Heart left ventricle (tissue), 16 donors: ENCODE results near the gene C4orf51. TPM values are rescaled to one million over a fixed set of nuclear protein-coding genes. Genes with fewer than 3 reads are reported as not detected.
"Not testable (repeated sequence)": the region's sequence is repeated elsewhere in the genome, so short reads cannot be mapped to it uniquely, and the experiment has no call there.

Experiments
- ATAC-seq, 4 donors: fragments of 200-7000 bp; cut with Tn5 transposase; one replicate each; pipeline ENCODE4 v1.9.1; 2020 to 2022; ENCODE audit warnings: moderate library complexity in 4 of 4, mild to moderate bottlenecking in 3 of 4, moderate number of reproducible peaks in 1 of 4
- DNase-seq, 5 donors: peaks; one replicate each; pipeline ENCODE4 v3.0.0-alpha.2; 2020
- H3K27ac ChIP-seq, 12 donors: fragments of 200-600 bp; sonication (generic) in 4 of 12; one replicate each; pipeline versions ENCODE4 v1.5.0 to v1.8.0; 2016 to 2022; ENCODE audit warnings: mild to moderate bottlenecking in 2 of 12
- H3K27me3 ChIP-seq, 9 donors: fragments of 200-600 bp; sonication (generic) in 2 of 9; one replicate each; pipeline versions ENCODE4 v1.5.1 to v1.8.0; 2016 to 2022; ENCODE audit warnings: mild to moderate bottlenecking in 3 of 9
- H3K36me3 ChIP-seq, 9 donors: fragments of 200-600 bp; sonication (generic) in 2 of 9; one replicate each; pipeline versions ENCODE4 v1.5.0 to v1.8.0; 2018 to 2022; ENCODE audit warnings: mild to moderate bottlenecking in 2 of 9
- H3K4me1 ChIP-seq, 12 donors: fragments of 200-600 bp; sonication (generic) in 4 of 12; one replicate each; pipeline versions ENCODE4 v1.5.0 to v1.8.0; 2016 to 2022; ENCODE audit warnings: mild to moderate bottlenecking in 3 of 12
- H3K4me3 ChIP-seq, 12 donors: fragments of 200-600 bp; sonication (generic) in 4 of 12; one replicate each; pipeline versions ENCODE4 v1.5.0 to v1.8.0; 2017 to 2022; ENCODE audit warnings: mild to moderate bottlenecking in 9 of 12, moderate library complexity in 4 of 12
- H3K9me3 ChIP-seq, 12 donors: fragments of 200-600 bp; sonication (generic) in 4 of 12; one replicate each; pipeline versions ENCODE4 v1.5.0 to v1.8.0; 2016 to 2022; ENCODE audit warnings: mild to moderate bottlenecking in 1 of 12
- CTCF ChIP-seq, 12 donors: fragments of 200-600 bp; sonication (generic) in 4 of 12; IDR thresholded peaks; one replicate each; pipeline versions ENCODE4 v1.5.0 to v1.8.0; 2018 to 2022; ENCODE audit warnings: antibody characterized with exemption in 12 of 12, mild to moderate bottlenecking in 5 of 12
- POLR2A ChIP-seq, 2 donors: fragments of 450-650 bp; IDR thresholded peaks; one replicate each; pipeline ENCODE4 v1.6.1; 2017; ENCODE audit warnings: antibody characterized with exemption in 2 of 2, mild to moderate bottlenecking in 2 of 2, moderate library complexity in 2 of 2
- WGBS, 4 donors: extraction: QIAGEN DNeasy Blood & Tissue Kit in 2 of 4; methylation state at CpG; one replicate each; pipeline versions ENCODE4 v1.1.5 to v1.1.7; 2013 to 2018; 5-methylcytosine and 5-hydroxymethylcytosine counted together
- intact Hi-C, 10 donors: fragments of 100-400 bp; cut with DNase I; formaldehyde crosslinking; loops; one replicate each; pipeline versions ENCODE4 v1.11.1 to v1.14.2; 2022
- long read RNA-seq, 3 donors: library from polyadenylated mRNA; unstranded; transcript quantifications; one replicate each; pipeline ENCODE4 v2.0.0, GENCODE V29; 2020 to 2021
- polyA plus RNA-seq, 2 donors: library from polyadenylated mRNA; stranded (reverse); fragments of 200-250 nt; gene quantifications; one replicate each; pipeline ENCODE4 v1.2.3, GENCODE V29; 2013
- total RNA-seq, 9 donors: library from RNA; depleted of rRNA in 2 of 9; stranded (reverse); fragments of >200 nt in 2 of 9; fragmentation: NEBNext Ultra II Directional in 3 of 9; extraction: Animal tissue kit (Norgen Biotek cat#: 25700) in 3 of 9; gene quantifications; one replicate each; pipeline versions ENCODE4 v1.1.0 to v1.2.4, GENCODE V29; 2016 to 2023
- donor health status: ischemic (EF 13 %, LVEDD 7.1; RV severe dilation, severe dysfunction).
- donor health status: healthy with polysubstance abuse.
- donor health status: DM: no; HTN: yes; CAD: no.
- donor health status: DM: no; HTN: no; CAD: no.
- donor health status: ischemic (EF 25% LVEDD 6.9; RV normal size, moderate dysfunction).
- donor health status: ischemic (EF 25% LVEDD 5.7; RV mildly dilated, moderate dysfunction).
- donor health status: healthy.
- donor health status: DM: yes; HTN: yes; CAD: no.
- donor health status: ischemic (EF 35%, LVEDD 5.7; RV mildly dilated, moderate dysfunction).
- donor health status: nonischemic (EF 11% LVEDD 7.7; RV severe dilation, severe dysfunction).
- donor health status: DM: yes; HTN: yes; CAD: no.
- donor health status: PGD.
- donor health status: ischemic (EF 29% LVEDD 5.4; RV normal size, mild dysfunction).
- donor health status: nonischemic (EF 23%, LVEDD 6.1; RV moderate dilation, normal function).

C4orf51 gene
- not detected for total RNA-seq
- not detected for polyA plus RNA-seq
- long read RNA-seq, donor 1, partial matches to known transcripts = 0 of 1 reads
- long read RNA-seq, donor 1, other reads (novel, unspliced or antisense) = 1 of 1 reads
- long read RNA-seq, donor 2, partial matches to known transcripts = 0 of 4 reads
- long read RNA-seq, donor 2, other reads (novel, unspliced or antisense) = 4 of 4 reads
- long read RNA-seq, donor 3 = 0 reads

- Histone ChIP-seq H3K36me3 (no peaks in the 10 kb centered on the region), H3K27me3 (no peaks in the 10 kb centered on the region), H3K4me1 (peaks cover 0 to 18% (median 13%) of the 10 kb centered on the region in 12 donors), H3K27ac (peak within 1 kb of the TSS in 9 of 12 donors; percentile 3 to 53 (median 22)), H3K9me3 (peaks cover 0 to 20% (median 5%) of the 10 kb centered on the region in 12 donors), H3K4me3 (no peak within 1 kb of the TSS)
- 5 to 13% (median 8%) methylated on average over 6 of the region's 6 CpGs for WGBS, 4 donors
- intact Hi-C loops = loop anchor here in 2 of 10 donors (5.0 to 10.0 kb wide), 2 partner anchors 52 to 55 kb away; no protein-coding TSS in a partner anchor
- ATAC-seq = peak; percentile 54 to 74 (median 64)
- DNase-seq = peak in 1 of 5 donors; percentile 26
- TF ChIP-seq POLR2A (IDR thresholded peaks at IDR 0.05) (no peak), CTCF (IDR thresholded peaks at IDR 0.05) (no peak)
Observed at GRCh38 chr4:145679991-145680455, at the start of gene C4orf51. TSS of gene C4orf51 (plus strand) at chr4:145680146. CDS start at chr4:145680204, 58 bp downstream.

GRCh38 chr4:145635117-145635516 is 44.8 kb upstream of the C4orf51 start:
- Histone ChIP-seq H3K4me3 (no peak overlapping the region), H3K9me3 (peaks cover 0 to 2% (median 0%) of the 10 kb centered on the region in 12 donors), H3K27ac (no peak overlapping the region), H3K27me3 (no peaks in the 10 kb centered on the region), H3K36me3 (peaks cover 0 to 15% (median 7%) of the 10 kb centered on the region in 9 donors), H3K4me1 (peaks cover 0 to 7% (median 3%) of the 10 kb centered on the region in 12 donors)
- 75 to 100% (median 94%) methylated on average over 1 of the region's 1 CpG for WGBS, 4 donors
- TF ChIP-seq POLR2A (IDR thresholded peaks at IDR 0.05) = no peak
- TF ChIP-seq CTCF (IDR thresholded peaks at IDR 0.05) = no peak
- intact Hi-C loops = no loop called here
- DNase-seq (no peak), ATAC-seq (no peak)

- ATAC-seq = no peak
- Histone ChIP-seq H3K4me3 (no peak overlapping the region), H3K36me3 (peaks cover 0 to 19% (median 7%) of the 10 kb centered on the region in 9 donors), H3K27ac (no peak overlapping the region), H3K27me3 (no peaks in the 10 kb centered on the region), H3K9me3 (peaks cover 0 to 2% (median 0%) of the 10 kb centered on the region in 12 donors), H3K4me1 (peaks cover 0 to 11% (median 4%) of the 10 kb centered on the region in 12 donors)
- intact Hi-C loops = no loop called here
- TF ChIP-seq CTCF (IDR thresholded peaks at IDR 0.05) = no peak
- TF ChIP-seq POLR2A (IDR thresholded peaks at IDR 0.05) = no peak
- DNase-seq = no peak
Observed at GRCh38 chr4:145635630-145636029, 44.3 kb upstream of the C4orf51 start.

- H3K27me3 ChIP-seq = no peaks in the 10 kb centered on the region
- no peak overlapping the region for H3K27ac ChIP-seq
- ATAC-seq (no peak), DNase-seq (no peak)
- H3K9me3 ChIP-seq = no peaks in the 10 kb centered on the region
- intact Hi-C loops = no loop called here
- peaks cover 0 to 39% (median 7%) of the 10 kb centered on the region in 9 donors for H3K36me3 ChIP-seq
- H3K4me1 ChIP-seq = peaks cover 0 to 11% (median 4%) of the 10 kb centered on the region in 12 donors
- 90 to 96% (median 96%) methylated on average over 6 of the region's 6 CpGs for WGBS, 4 donors
- no peak overlapping the region for H3K4me3 ChIP-seq
- TF ChIP-seq CTCF (IDR thresholded peaks at IDR 0.05) (no peak), POLR2A (IDR thresholded peaks at IDR 0.05) (no peak)
Observed at GRCh38 chr4:145639186-145639698, 40.7 kb upstream of the C4orf51 start.

- H3K4me3 ChIP-seq, H3K9me3 ChIP-seq, H3K27me3 ChIP-seq, DNase-seq: not testable (repeated sequence)
- Histone ChIP-seq H3K4me1 (peaks cover 0 to 11% (median 4%) of the 10 kb centered on the region in 12 donors), H3K27ac (peak overlapping the region in 2 of 12 donors; percentile 25 to 38), H3K36me3 (peaks cover 0 to 45% (median 7%) of the 10 kb centered on the region in 9 donors)
- intact Hi-C loops = loop anchor here in 1 of 10 donors (10.0 kb wide), 1 partner anchor 255 kb away; no protein-coding TSS in a partner anchor
- peak; percentile 77 to 92 (median 84) for ATAC-seq
- 57 to 64% (median 60%) methylated on average over 2 of the region's 2 CpGs for WGBS, 4 donors
Observed at GRCh38 chr4:145640236-145640635, 39.7 kb upstream of the C4orf51 start.
